Right lobe of liver (tissue), 6 donors: ENCODE results near the gene LIPE. TPM values are rescaled to one million over a fixed set of nuclear protein-coding genes. Genes with fewer than 3 reads are reported as not detected.
A peak's percentile ranks its signal among the peaks of the same experiment; 100 is the strongest.

Experiments
- ATAC-seq, 4 donors: fragments of 200-7000 bp; cut with Tn5 transposase; one replicate each; pipeline ENCODE4 v1.9.1; 2020; ENCODE audit warnings: mild to moderate bottlenecking in 4 of 4, moderate library complexity in 4 of 4
- DNase-seq, 3 donors: peaks; one replicate each; pipeline ENCODE4 v3.0.0-alpha.2; 2020
- H3K27ac ChIP-seq, 3 donors: fragments of 200-600 bp; one replicate each; pipeline ENCODE4 v1.8.0; 2022
- H3K27me3 ChIP-seq, 2 donors: fragments of 200-600 bp; one replicate each; pipeline ENCODE4 v1.8.0; 2022
- H3K36me3 ChIP-seq, 4 donors: fragments of 200-600 bp; sonication (generic) in 1 of 4; one replicate each; pipeline versions ENCODE4 v1.5.1 to v1.8.0; 2017 to 2022; ENCODE audit warnings: control low read depth in 1 of 4
- H3K4me1 ChIP-seq, 4 donors: fragments of 200-600 bp; sonication (generic) in 1 of 4; one replicate each; pipeline versions ENCODE4 v1.5.1 to v1.8.0; 2017 to 2022; ENCODE audit warnings: control low read depth in 1 of 4
- H3K4me3 ChIP-seq, 3 donors: fragments of 200-600 bp; one replicate each; pipeline ENCODE4 v1.8.0; 2022
- H3K9me3 ChIP-seq, 4 donors: fragments of 200-600 bp; sonication (generic) in 1 of 4; one replicate each; pipeline versions ENCODE4 v1.5.1 to v1.8.0; 2017 to 2022; ENCODE audit warnings: control low read depth in 1 of 4
- CTCF ChIP-seq, 4 donors: fragments of 200-600 bp in 3 of 4; fragments of 450-650 bp in 1 of 4; IDR thresholded peaks; one replicate each; pipeline versions ENCODE4 v1.5.1 to v1.8.0; 2016 to 2022; ENCODE audit warnings: antibody characterized with exemption in 4 of 4, mild to moderate bottlenecking in 2 of 4
- POLR2A ChIP-seq: fragments of 450-650 bp; IDR thresholded peaks from one replicate; pipeline ENCODE4 v1.6.1; 2017; ENCODE audit warnings: antibody characterized with exemption, mild to moderate bottlenecking
- WGBS: methylation state at CpG from one replicate; pipeline ENCODE4 v1.1.6; 2018; ENCODE audit warnings: low coverage, low lambda C conversion rate; ENCODE audit not compliant: insufficient coverage; ENCODE audit errors: missing lambda C conversion rate; 5-methylcytosine and 5-hydroxymethylcytosine counted together
- intact Hi-C, 2 donors: fragments of 100-400 bp; cut with DNase I; formaldehyde crosslinking; loops; one replicate each; pipeline versions ENCODE4 v1.11.2 to v1.14.1; 2022
- total RNA-seq, 6 experiments: library from RNA; depleted of rRNA in 2 of 6; stranded (reverse); fragments of >200 nt in 2 of 6; fragmentation: NEBNext Ultra II Directional in 3 of 6; extraction: Animal tissue kit (Norgen Biotek cat#: 25700) in 3 of 6; gene quantifications; one replicate each; pipeline versions ENCODE4 v1.1.0 to v1.2.4, GENCODE V29; 2016 to 2023
- donor health status: DM: no; HTN: yes; CAD: no.
- donor health status: DM: no; HTN: no; CAD: no.
- donor health status: DM: no; HTN: no; CAD: no.
- donor health status: DM: no; HTN: yes; CAD: no.
- donor health status: DM: no; HTN: yes; CAD: no.

The LIPE gene
- total RNA-seq, 6 experiments from 2014 or later, result 0.87 to 2.5 (median 1.8) TPM

DNA sequence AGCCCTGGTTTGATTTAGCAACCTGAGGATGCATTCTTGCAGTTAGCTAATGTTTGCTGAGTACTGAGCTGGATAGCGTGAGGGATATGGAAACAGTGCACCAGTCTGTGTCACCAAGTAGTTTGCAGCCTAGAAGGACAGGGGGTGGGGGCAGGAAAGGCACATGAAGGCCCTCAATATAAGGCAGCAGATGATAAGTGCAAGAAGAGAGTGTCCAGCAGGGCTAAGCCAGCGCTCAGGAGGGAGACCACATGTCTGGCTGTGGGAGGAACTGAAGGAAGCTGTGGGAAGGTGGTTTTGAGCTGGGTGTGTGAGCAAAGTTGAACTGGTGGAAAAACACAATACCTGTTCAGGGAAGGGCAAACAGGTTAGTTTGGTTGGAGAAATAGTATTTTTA is 13.9 kb upstream of the LIPE start:
- H3K27ac ChIP-seq, result no peak overlapping the region
- ATAC-seq (peak; percentile 9 to 45 (median 15)), DNase-seq (no peak)
- intact Hi-C loops, result no loop called here
- WGBS, result 39% methylated on average over 2 of the region's 2 CpGs
- no peak overlapping the region for H3K4me3 ChIP-seq
- no peaks in the 10 kb centered on the region for H3K36me3 ChIP-seq
- H3K9me3 ChIP-seq, result no peaks in the 10 kb centered on the region
- no peaks in the 10 kb centered on the region for H3K27me3 ChIP-seq
- no peak for TF ChIP-seq POLR2A
- no peak for TF ChIP-seq CTCF (IDR thresholded peaks at IDR 0.05)
- peaks cover 0 to 23% (median 9%) of the 10 kb centered on the region in 4 donors for H3K4me1 ChIP-seq

DNA sequence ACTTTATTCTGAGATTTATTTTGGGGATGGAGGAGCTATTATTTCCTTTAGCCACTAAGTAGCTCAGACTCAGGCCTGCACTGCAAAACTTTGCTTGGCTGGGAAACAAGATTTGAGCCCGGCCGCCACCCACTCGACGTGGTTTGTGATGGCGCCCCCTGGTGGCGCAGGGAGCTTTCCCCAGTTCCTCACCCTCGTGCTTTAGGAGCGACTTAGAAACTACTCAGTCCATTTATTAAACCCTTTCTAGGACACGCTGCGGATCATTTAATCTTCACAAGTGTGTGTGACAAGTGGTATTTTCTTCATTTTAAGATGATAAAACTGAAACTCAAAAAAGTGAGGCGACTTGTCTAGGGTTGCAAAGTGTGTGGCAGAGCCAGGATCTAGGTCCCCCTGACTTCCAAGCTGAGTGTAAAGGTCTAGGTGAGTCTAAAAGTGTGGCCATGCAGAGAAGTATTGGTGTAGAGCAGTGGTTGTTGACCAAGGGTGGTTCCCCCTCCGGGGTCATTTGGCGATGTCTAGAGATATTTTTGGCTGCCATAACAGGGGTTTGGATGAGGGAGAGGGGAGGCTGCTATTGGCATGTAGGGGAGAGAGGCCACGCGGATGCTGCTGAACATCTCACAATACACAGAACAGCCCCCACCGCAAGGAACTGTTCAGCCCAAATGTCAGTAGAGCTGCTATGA is 13.3 kb upstream of the LIPE start:
- Histone ChIP-seq H3K27ac (no peak overlapping the region), H3K9me3 (no peaks in the 10 kb centered on the region), H3K36me3 (no peaks in the 10 kb centered on the region), H3K4me3 (no peak overlapping the region), H3K27me3 (no peaks in the 10 kb centered on the region), H3K4me1 (peaks cover 0 to 23% (median 9%) of the 10 kb centered on the region in 4 donors)
- intact Hi-C loops, result no loop called here
- WGBS, result 13% methylated on average over 13 of the region's 16 CpGs
- ATAC-seq (peak; percentile 59 to 75 (median 70)), DNase-seq (peak; percentile 78 to 82 (median 80))
- TF ChIP-seq CTCF (IDR thresholded peaks at IDR 0.05) (peak; percentile 77 to 98 (median 96)), POLR2A (no peak)

- no peak for ATAC-seq
- TF ChIP-seq POLR2A, result no peak
- no peak for TF ChIP-seq CTCF (IDR thresholded peaks at IDR 0.05)
- intact Hi-C loops, result no loop called here
- no peaks in the 10 kb centered on the region for H3K27me3 ChIP-seq
- WGBS, result 53% methylated on average over 3 of the region's 3 CpGs
- no peaks in the 10 kb centered on the region for H3K36me3 ChIP-seq
- peaks cover 0 to 18% (median 5%) of the 10 kb centered on the region in 4 donors for H3K4me1 ChIP-seq
- no peak for DNase-seq
- H3K9me3 ChIP-seq, result no peaks in the 10 kb centered on the region
- peak overlapping the region in 1 of 3 donors; percentile 18 for H3K27ac ChIP-seq
- no peak overlapping the region for H3K4me3 ChIP-seq
These were observed 8.8 kb upstream of the LIPE start for GRCh38 chr19:42436006-42436405.

DNA sequence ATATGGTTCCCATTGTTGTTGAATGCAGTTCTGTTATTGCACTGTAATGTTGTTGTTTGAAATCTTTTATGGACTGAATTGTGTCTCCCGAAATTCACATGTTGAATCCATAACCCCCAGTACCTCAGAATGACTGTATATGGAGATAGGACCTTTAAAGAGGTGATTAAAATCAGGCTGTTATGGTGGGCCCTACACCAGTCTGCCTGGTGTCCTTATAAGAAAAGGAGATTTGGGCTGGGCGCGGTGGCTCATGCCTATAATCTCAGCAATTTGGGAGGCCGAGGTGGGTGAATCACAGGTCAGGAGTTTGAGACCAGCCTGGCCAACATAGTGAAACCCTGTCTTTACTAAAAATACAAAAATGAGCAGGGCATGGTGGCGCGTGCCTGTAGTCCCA is 8.1 kb upstream of the LIPE start:
- TF ChIP-seq CTCF (IDR thresholded peaks at IDR 0.05) (no peak), POLR2A (no peak)
- intact Hi-C loops, result no loop called here

More for the DNA sequence above, 8.1 kb upstream of the LIPE start:
- no peak overlapping the region for H3K4me3 ChIP-seq
- WGBS, result 87% methylated on average over 4 of the region's 6 CpGs
- ATAC-seq (no peak), DNase-seq (no peak)
- no peaks in the 10 kb centered on the region for H3K27me3 ChIP-seq
- peak overlapping the region in 1 of 3 donors; percentile 8 for H3K27ac ChIP-seq
- no peaks in the 10 kb centered on the region for H3K9me3 ChIP-seq
- peaks cover 0 to 12% (median 1%) of the 10 kb centered on the region in 4 donors for H3K4me1 ChIP-seq
- no peaks in the 10 kb centered on the region for H3K36me3 ChIP-seq
